Measurements from ENCODE around the gene ZNF23.

- TF ChIP-seq CTCF (IDR thresholded peaks at IDR 0.05) (no peak), POLR2A (IDR thresholded peaks at IDR 0.05) (no peak)
Observed at GRCh38 chr16:71476457-71477124, 14.5 kb upstream of the ZNF23 start.

All from right lobe of liver (tissue), 4 donors.